B cell (primary cell): Measurements from ENCODE around the gene KCNJ16. TPM values are rescaled to one million over a fixed set of nuclear protein-coding genes. Genes with fewer than 3 reads are reported as not detected.

Experiments used
- ATAC-seq: fragments of 200-7000 bp; cut with Tn5 transposase; one replicate; pipeline ENCODE4 v1.10.0; 2021; ENCODE audit warnings: low read depth, mild to moderate bottlenecking, moderate number of reproducible peaks, moderate library complexity
- CTCF ChIA-PET: fragments of 350-600 bp; sonication (Branson Sonifier 250); formaldehyde crosslinking; loops from one replicate; lab custom pipeline; 2021; ENCODE audit warnings: antibody characterized with exemption, inconsistent platforms; lab: Charles Lee
- POLR2A ChIA-PET: fragments of 350-600 bp; sonication (Branson Sonifier 250); formaldehyde crosslinking; loops from one replicate; lab custom pipeline; 2021; ENCODE audit warnings: antibody characterized with exemption; lab: Charles Lee
- DNase-seq: peaks from one replicate; pipeline ENCODE4 v3.0.0; 2013
- H2AFZ ChIP-seq: 2 replicates; pipeline ENCODE4 v1.6.1; 2012; ENCODE audit warnings: mild to moderate bottlenecking, low read depth, low read length; ENCODE audit not compliant: insufficient read depth, poor library complexity, severe bottlenecking
- H3K27ac ChIP-seq, 2 donors: 1 replicate in 1 of 2; 2 replicates in 1 of 2; pipeline ENCODE4 v1.5.1; 2012 to 2013; ENCODE audit warnings: low read length in 2 of 2, mild to moderate bottlenecking in 2 of 2, moderate library complexity in 1 of 2
- H3K27me3 ChIP-seq, 4 experiments: fragments of 200-600 bp in 1 of 4; sonication (generic) in 1 of 4; replicated peaks in 1 of 4; 1 replicate in 2 of 4; 2 replicates in 2 of 4; pipeline versions ENCODE4 v1.6.1 to v1.7.0; 2013 to 2016; ENCODE audit warnings: low read length in 3 of 4, mild to moderate bottlenecking in 2 of 4, mixed read lengths in 1 of 4, moderate library complexity in 1 of 4; ENCODE audit not compliant: insufficient read depth in 4 of 4, control insufficient read depth in 3 of 4; ENCODE audit errors: control extremely low read depth in 1 of 4
- H3K36me3 ChIP-seq, 2 experiments: replicated peaks in 1 of 2; 1 replicate in 1 of 2; 2 replicates in 1 of 2; pipeline versions ENCODE4 v1.6.1 to v1.7.1; 2013; ENCODE audit warnings: low read length in 1 of 2; ENCODE audit not compliant: insufficient read depth in 2 of 2, control insufficient read depth in 1 of 2; ENCODE audit errors: control extremely low read depth in 1 of 2, extremely low read depth in 1 of 2
- H3K4me1 ChIP-seq, 2 donors: fragments of 200-600 bp in 1 of 2; sonication (generic) in 1 of 2; 1 replicate in 1 of 2; 2 replicates in 1 of 2; pipeline versions ENCODE4 v1.5.1 to v1.6.1; 2013 to 2017; ENCODE audit warnings: low read length in 2 of 2; ENCODE audit not compliant: control insufficient read depth in 2 of 2, insufficient read depth in 2 of 2
- H3K4me2 ChIP-seq: replicated peaks from 2 replicates; pipeline ENCODE3; 2012; ENCODE audit warnings: mild to moderate bottlenecking, low read depth, low read length; ENCODE audit not compliant: poor library complexity, severe bottlenecking
- H3K4me3 ChIP-seq, 5 experiments: fragments of 200-600 bp in 1 of 5; sonication (generic) in 1 of 5; 1 replicate in 3 of 5; 2 replicates in 2 of 5; pipeline versions ENCODE4 v1.5.1 to v1.7.0; 2011 to 2016; ENCODE audit warnings: low read length in 4 of 5, mild to moderate bottlenecking in 4 of 5, low read depth in 2 of 5, control low read depth in 1 of 5, moderate library complexity in 1 of 5; ENCODE audit not compliant: insufficient read depth in 1 of 5; ENCODE audit errors: control extremely low read depth in 1 of 5, extremely low read depth in 1 of 5
- H3K79me2 ChIP-seq: fragments of 200-600 bp; sonication (generic); one replicate; pipeline ENCODE4 v1.6.0; 2016; ENCODE audit warnings: low read length; ENCODE audit not compliant: control insufficient read depth, insufficient read depth
- H3K9ac ChIP-seq: fragments of 200-600 bp; sonication (generic); 2 replicates; pipeline ENCODE4 v1.6.1; 2017; ENCODE audit warnings: mild to moderate bottlenecking, low read length, moderate library complexity
- H3K9me3 ChIP-seq, 3 donors: one replicate each; pipeline versions ENCODE4 v1.6.1 to v1.7.1; 2013; ENCODE audit warnings: low read length in 2 of 3; ENCODE audit not compliant: control insufficient read depth in 2 of 3, insufficient read depth in 1 of 3; ENCODE audit errors: control extremely low read depth in 1 of 3
- H4K20me1 ChIP-seq: 2 replicates; pipeline ENCODE4 v1.6.0; 2012; ENCODE audit warnings: mild to moderate bottlenecking, low read length; ENCODE audit not compliant: insufficient read depth, control insufficient read depth, poor library complexity, severe bottlenecking
- H3K27ac Mint-ChIP-seq: one replicate; pipeline ENCODE4 v1.8.0; 2021; ENCODE audit warnings: mixed read lengths
- H3K27me3 Mint-ChIP-seq: one replicate; pipeline ENCODE4 v1.8.0; 2021; ENCODE audit warnings: mixed read lengths
- H3K4me1 Mint-ChIP-seq: one replicate; pipeline ENCODE4 v1.8.0; 2021; ENCODE audit warnings: mixed read lengths
- H3K4me3 Mint-ChIP-seq: one replicate; pipeline ENCODE4 v1.8.0; 2021; ENCODE audit warnings: mixed read lengths
- H3K9me3 Mint-ChIP-seq: one replicate; pipeline ENCODE4 v1.8.0; 2022; ENCODE audit warnings: mixed read lengths; ENCODE audit not compliant: insufficient read depth
- EZH2 ChIP-seq: IDR thresholded peaks from 2 replicates; pipeline ENCODE4 v1.6.1; 2012; ENCODE audit warnings: borderline replicate concordance, low read depth, mild to moderate bottlenecking, moderate library complexity, low read length; ENCODE audit not compliant: insufficient read depth, poor library complexity, severe bottlenecking
- WGBS: methylation state at CpG from one replicate; pipeline ENCODE4 v1.1.5; 2013; ENCODE audit warnings: missing lambda C conversion rate; ENCODE audit not compliant: insufficient coverage; 5-methylcytosine and 5-hydroxymethylcytosine counted together
- intact Hi-C: fragments of 100-400 bp; cut with micrococcal nuclease; formaldehyde crosslinking; loops from one replicate; pipeline ENCODE4 v1.10.0; 2022
- polyA plus RNA-seq: library from polyadenylated mRNA; depleted of rRNA; stranded (reverse); fragments of >200 nt; gene quantifications from 2 replicates; pipeline ENCODE4 v1.2.3, GENCODE V29; 2012
- total RNA-seq, 2 donors: library from RNA; stranded (reverse); fragments of 120-200 nt in 1 of 2; gene quantifications; 1 replicate in 1 of 2; 2 replicates in 1 of 2; pipeline versions ENCODE4 v1.2.3 to v1.2.4, GENCODE V29; 2013 to 2022
- TF ChIP-seq, protein P1 (sequence below): fragments of 200-600 bp; IDR thresholded peaks from one replicate; pipeline ENCODE4 v1.8.0; 2022; ENCODE audit warnings: antibody characterized with exemption, mild to moderate bottlenecking

The KCNJ16 gene
- total and polyA plus RNA-seq, 2 donors (not counting 1 experiment from before 2014, with no cell fraction given): not detected

DNA sequence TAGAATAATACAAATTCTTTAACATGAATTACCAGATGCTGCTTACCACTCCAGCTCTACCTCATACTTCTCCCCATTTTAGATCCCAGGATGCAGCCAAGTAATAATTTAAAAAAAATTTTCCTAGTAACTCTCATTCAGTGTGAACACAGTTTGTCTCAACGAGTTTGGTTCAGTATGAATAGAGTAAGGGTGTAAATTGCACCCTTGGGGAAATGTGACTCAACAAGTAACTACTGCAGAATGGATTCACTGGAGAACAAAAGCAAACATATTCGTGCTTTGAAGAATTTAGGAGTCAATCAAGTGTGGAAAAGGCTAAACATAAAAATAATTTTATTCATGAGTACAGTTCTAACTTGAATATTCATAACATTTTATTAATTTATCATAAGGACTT, 23.0 kb downstream of the KCNJ16 start:
- Mint-ChIP-seq H3K9me3 (no peaks in the 10 kb centered on the region), H3K27ac (no peak overlapping the region), H3K4me3 (no peak overlapping the region), H3K27me3 (no peaks in the 10 kb centered on the region), H3K4me1 (peaks cover 6% of the 10 kb centered on the region)
- H3K79me2 ChIP-seq: no peaks in the 10 kb centered on the region
- DNase-seq (no peak), ATAC-seq (no peak)
- H2AFZ ChIP-seq: no peak overlapping the region
- no peaks in the 10 kb centered on the region for H3K9me3 ChIP-seq
- no peaks in the 10 kb centered on the region for H3K4me1 ChIP-seq
- H3K27me3 ChIP-seq: no peaks in the 10 kb centered on the region
- no peak overlapping the region for H3K9ac ChIP-seq
- H3K27ac ChIP-seq: no peak overlapping the region
- CTCF ChIA-PET: no interaction called here
- TF ChIP-seq EZH2: no peak
- TF ChIP-seq, protein P1, sequence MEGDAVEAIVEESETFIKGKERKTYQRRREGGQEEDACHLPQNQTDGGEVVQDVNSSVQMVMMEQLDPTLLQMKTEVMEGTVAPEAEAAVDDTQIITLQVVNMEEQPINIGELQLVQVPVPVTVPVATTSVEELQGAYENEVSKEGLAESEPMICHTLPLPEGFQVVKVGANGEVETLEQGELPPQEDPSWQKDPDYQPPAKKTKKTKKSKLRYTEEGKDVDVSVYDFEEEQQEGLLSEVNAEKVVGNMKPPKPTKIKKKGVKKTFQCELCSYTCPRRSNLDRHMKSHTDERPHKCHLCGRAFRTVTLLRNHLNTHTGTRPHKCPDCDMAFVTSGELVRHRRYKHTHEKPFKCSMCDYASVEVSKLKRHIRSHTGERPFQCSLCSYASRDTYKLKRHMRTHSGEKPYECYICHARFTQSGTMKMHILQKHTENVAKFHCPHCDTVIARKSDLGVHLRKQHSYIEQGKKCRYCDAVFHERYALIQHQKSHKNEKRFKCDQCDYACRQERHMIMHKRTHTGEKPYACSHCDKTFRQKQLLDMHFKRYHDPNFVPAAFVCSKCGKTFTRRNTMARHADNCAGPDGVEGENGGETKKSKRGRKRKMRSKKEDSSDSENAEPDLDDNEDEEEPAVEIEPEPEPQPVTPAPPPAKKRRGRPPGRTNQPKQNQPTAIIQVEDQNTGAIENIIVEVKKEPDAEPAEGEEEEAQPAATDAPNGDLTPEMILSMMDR: no peak
- no peak overlapping the region for H3K4me2 ChIP-seq
- H3K36me3 ChIP-seq: no peaks in the 10 kb centered on the region
- intact Hi-C loops: no loop called here
- no CpG with 5 or more reads among the region's 2 CpGs for WGBS
- POLR2A ChIA-PET: no interaction called here
- no peak overlapping the region for H3K4me3 ChIP-seq
- H4K20me1 ChIP-seq: no peaks in the 10 kb centered on the region

DNA sequence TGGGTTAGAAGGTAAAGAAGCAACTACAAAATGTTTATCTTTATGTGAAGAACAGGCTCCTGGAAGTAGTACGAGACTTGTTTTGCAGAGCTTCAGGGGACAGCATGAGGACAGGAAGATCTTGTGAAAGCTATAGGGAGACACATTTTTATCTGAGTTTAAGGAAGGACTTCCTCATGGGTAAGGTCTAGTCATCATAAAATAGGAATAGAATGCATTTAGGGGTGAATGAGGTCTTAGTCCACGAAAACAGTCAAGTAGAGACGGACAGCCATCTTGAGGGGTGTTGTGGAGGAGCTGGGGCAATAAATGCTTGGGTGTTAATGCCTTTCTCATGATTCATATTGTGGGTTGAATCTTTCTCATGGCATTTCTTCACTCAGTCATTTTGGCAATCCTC, 24.3 kb downstream of the KCNJ16 start:
- no peaks in the 10 kb centered on the region for H3K27me3 ChIP-seq
- no peak overlapping the region for H3K4me3 Mint-ChIP-seq
- TF ChIP-seq EZH2: no peak
- TF ChIP-seq, protein P1: no peak
- no peaks in the 10 kb centered on the region for H4K20me1 ChIP-seq
- ATAC-seq: no peak
- no peaks in the 10 kb centered on the region for H3K27me3 Mint-ChIP-seq
- H3K36me3 ChIP-seq: no peaks in the 10 kb centered on the region
- H3K4me3 ChIP-seq: no peak overlapping the region
- no peak overlapping the region for H3K9ac ChIP-seq
- no peak for DNase-seq
- H2AFZ ChIP-seq: peak overlapping the region; percentile 23
- H3K27ac ChIP-seq: no peak overlapping the region
- WGBS: 22% methylated on average over 3 of the region's 3 CpGs
- ChIA-PET CTCF (interaction anchor here (1.0 kb wide), 1 partner anchor 530 kb away, joined by 4 read pairs; no protein-coding TSS in a partner anchor), POLR2A (no interaction called here)
- no peaks in the 10 kb centered on the region for H3K79me2 ChIP-seq
- H3K4me2 ChIP-seq: no peak overlapping the region
- peaks cover 6% of the 10 kb centered on the region for H3K4me1 Mint-ChIP-seq
- no peak overlapping the region for H3K27ac Mint-ChIP-seq
- intact Hi-C loops: no loop called here
- H3K9me3 ChIP-seq: no peaks in the 10 kb centered on the region
- no peaks in the 10 kb centered on the region for H3K9me3 Mint-ChIP-seq
- no peaks in the 10 kb centered on the region for H3K4me1 ChIP-seq
